Stimulated activated CD4-positive, alpha-beta T cell treated with anti-CD3 and anti-CD28 coated beads, TNF-alpha, amount 100 ng/mL, for 48 hours (primary cell): ENCODE results near the gene KRT72.

Source experiments
- DNase-seq, 3 donors: peaks; one replicate each; pipeline ENCODE4 v3.0.0-alpha.2; 2020; ENCODE audit warnings: low read depth in 3 of 3

The KRT72 gene

GRCh38 chr12:52578469-52578868 lies 22.8 kb downstream of the KRT72 start:
- DNase-seq, result no peak

- DNase-seq, result no peak
These were observed 23.9 kb downstream of the KRT72 start for GRCh38 chr12:52577316-52577715.

- DNase-seq, result no peak
These were observed 25.3 kb downstream of the KRT72 start for GRCh38 chr12:52575948-52576347.

- no peak for DNase-seq
These were observed 26.0 kb downstream of the KRT72 start for GRCh38 chr12:52575256-52575655.

- DNase-seq, result no peak
These were observed 27.5 kb downstream of the KRT72 start, which contains the start of gene KRT74 for GRCh38 chr12:52573743-52574142. Gene KRT74, minus strand, starts transcription at chr12:52573843. Its CDS starts 66 bp downstream, at chr12:52573777.

GRCh38 chr12:52573306-52573705 lies 28.0 kb downstream of the KRT72 start:
- DNase-seq, result no peak

GRCh38 chr12:52570511-52570910 lies 30.8 kb downstream of the KRT72 start:
- DNase-seq, result no peak

DNA sequence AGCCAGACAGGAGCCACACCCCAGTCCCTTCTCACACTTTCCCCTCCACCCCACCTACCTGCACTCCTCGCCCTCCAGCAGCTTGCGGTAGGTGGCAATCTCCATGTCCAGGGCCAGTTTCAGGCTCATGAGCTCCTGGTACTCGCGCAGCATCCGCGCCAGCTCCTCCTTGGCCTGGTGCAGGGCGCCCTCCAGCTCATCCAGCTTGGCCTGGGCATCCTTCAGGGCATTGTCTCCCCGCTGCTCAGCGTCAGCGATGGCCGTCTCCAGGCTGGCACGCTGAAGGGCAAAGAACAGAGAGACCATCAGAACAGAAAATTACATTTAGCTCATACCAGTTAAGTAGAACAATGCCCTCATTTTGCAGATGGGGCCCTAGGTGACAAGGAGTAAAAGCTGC lies 33.2 kb downstream of the KRT72 start:
- no peak for DNase-seq

DNA sequence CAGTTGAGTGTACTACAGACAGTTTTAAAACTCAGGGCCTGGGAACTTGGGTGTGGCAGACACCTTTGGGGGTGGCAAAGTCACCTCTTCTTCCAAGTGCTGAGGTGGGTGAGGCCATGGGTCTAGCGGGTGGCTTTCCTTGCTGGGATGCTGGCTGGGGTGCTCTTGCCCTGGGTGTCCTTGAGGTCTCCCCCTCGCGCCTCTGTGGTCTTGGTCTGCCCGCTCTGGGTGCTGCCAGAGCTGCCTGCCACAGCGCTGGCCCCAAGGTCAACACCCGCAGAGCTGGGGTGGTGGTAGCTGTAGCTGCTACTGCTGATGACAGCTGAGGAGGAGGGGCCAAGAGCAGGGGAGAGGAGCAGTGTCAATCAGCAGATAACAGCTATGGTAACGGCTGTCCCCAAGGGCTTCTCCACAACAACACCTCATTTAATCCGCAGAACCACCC lies 34.4 kb downstream of the KRT72 start:
- no peak for DNase-seq

DNA sequence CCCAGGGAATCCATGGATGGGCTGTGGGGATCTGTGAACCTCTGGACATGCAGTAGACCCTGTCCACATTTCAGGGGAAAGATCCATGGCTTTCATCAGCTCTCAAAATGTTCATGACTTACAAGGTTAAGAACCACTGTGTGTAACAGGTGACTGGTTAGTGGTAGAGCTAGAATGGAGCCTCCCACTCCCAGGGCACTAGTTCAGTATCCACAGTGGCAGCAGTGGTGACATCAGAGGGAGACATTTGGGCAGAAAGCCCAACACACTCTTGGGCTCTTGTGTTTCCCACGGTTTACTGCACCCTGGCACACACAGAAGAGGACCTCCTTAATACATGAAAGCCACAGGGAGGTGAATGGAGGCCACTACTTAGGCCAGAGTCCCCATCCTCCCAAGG lies 36.7 kb downstream of the KRT72 start:
- no peak for DNase-seq

DNA sequence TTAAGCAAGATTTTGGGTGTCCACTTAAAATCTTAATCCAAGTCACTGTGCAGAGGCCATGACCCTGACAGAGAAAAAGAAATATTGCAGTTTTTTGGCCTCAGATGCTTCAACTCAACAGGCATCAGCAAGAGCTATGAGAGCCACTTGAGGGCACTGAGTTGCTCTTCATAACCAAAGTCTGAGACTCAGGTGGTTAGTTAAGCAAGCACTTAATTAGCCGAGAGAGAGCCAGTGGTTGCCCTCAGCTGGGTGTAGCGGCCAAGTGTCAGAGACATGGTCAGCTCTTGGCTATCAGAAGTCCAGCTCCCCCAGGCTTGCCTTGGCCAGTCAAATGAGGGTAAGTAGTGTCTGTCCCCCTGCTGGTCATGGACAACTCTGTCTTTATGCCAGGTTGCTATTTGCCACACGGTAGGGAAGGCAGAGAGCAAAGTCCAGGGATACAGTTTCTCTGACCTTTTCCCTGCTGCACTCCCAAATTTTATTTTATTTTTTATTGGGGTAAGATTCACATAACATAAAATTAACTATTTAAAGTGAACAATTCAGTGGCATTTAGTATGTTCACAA lies 39.3 kb downstream of the KRT72 start:
- no peak for DNase-seq

- DNase-seq, result no peak
These were observed 41.3 kb downstream of the KRT72 start for GRCh38 chr12:52559979-52560378.

DNA sequence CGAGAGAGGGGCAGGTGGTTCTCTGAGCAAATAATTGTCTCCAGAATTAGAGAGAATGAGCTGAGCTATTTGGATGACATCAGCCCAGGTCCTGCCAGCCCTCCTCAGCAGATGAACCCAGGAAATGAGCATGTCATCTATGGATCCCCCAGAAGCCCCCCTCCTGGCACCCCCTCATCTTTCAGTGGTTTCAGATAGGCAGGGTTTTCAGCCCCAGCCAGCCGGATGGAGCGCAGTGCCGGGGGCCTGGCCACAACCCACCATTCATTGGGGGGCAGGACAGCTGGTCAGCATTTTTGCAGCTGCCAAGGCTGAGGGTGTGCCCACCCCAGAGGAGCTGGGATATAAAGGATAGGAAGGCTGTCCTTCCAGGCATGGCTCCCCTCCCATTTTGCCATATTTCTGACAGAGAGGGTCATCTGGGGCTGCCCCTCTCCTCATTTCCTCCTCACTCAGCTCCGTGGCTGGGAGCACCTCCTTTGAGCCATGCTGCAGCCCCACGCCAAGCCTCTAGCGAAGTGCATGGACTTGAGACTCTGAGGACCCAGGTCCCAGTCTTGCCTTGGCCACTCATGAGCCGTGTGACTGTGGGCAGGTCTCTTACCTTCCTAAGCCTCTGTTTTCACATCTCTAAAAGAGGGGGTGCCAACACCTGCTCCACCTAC lies 42.4 kb downstream of the KRT72 start:
- no peak for DNase-seq

- DNase-seq, result no peak
These were observed 43.8 kb downstream of the KRT72 start for GRCh38 chr12:52557476-52557875.

DNA sequence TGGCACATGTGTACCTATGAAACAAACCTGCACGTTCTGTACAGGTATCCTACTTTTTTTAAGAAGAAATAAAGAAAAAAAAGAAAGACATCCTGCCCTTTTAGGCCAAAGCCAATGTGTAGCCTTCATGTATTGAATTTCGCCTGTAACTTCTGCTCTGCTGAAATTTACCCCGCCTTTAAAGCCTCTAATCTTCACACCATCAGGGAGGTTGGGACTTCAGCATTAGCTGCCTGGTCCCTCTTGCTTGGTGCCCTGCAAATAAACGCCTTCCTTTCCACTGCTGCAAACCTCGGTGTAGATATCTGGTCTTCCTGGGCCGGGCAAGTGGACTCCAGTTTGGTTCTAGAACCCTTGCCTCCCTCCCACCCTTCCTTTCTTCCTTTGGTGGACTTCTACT lies 45.7 kb downstream of the KRT72 start:
- DNase-seq, result no peak

DNA sequence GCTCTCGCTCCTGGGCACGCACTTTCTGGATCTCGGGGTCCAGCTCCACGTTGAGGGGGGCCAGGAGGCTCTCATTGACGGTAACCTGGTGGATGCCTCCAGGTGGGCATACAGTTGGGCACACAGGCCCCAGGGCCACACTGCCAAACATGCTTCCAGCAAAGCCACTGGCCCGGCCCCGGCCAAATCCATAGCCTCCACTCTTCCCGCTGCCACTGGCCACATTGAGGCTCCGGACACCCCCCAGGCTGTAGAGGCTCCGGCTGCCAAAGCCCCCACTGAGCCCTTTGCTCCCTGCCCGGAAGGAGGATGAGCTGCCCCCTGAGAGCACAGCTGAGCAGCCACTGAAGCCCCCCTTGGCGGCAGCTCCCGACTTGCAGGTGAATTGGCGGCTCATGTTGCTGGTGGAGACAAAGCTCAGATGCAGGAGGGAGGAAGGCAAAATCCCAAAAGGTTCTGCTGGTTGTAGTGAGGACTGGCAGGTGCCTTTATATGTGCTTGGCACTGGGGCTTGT lies 48.5 kb downstream of the KRT72 start, which contains the start of gene KRT71:
TSS of gene KRT71 (minus strand) at position 465 of the 515 bp plus-strand sequence. CDS start at position 397, 68 bp downstream.
- DNase-seq, result no peak

DNA sequence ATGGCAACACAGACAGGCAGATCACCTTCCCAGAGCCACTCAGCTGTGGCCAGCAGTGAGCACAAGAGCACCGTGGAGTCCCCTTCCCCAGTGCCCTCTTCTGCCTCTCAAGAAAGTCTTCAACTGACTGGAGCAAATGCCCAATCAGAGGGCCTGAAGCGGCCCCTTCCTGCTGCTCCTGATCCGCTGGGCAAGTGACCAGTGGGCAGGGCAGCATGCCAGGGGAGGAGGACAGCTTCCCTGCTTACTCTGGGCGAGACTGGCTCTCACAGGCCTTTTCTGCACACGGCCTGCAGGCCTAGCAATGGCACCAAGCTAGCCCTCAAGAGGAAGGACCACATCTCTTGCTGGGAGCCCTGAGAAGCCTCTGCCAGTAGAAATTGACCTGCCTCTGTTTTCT lies 49.2 kb downstream of the KRT72 start:
- no peak for DNase-seq

DNA sequence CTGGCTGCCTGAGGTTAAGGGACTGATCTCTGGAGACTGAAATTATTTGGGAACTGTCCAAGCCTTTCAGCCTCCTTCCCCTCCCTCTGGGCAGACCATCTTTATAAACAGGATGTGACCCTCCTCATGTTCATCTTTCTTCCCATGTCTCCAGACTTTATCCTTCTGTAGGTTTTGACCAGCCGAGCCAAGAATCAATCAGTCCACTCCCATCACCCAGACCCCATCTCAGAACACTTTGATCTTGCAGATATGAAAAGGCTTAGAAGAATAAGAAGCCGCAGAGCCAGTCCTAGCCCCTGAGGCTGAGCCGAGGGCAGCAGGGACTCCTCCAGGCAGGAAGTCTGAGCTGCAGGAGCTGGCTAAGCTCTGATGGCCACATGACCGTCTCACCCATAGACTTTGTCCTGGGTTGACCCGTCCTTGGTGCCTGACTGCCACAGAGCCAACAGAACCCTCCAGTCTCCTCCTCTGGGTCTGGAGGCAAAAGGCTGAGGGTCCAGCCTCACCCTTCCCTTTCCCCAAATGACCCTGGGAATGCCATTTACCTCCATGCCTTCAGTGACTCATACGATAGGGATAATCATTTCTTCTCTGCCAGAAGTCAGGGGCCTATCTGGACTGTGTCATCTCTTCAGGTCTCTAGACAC lies 49.9 kb downstream of the KRT72 start:
- DNase-seq, result no peak

- no peak for DNase-seq
These were observed 55.1 kb downstream of the KRT72 start for GRCh38 chr12:52546126-52546525.

GRCh38 chr12:52543985-52544883 lies 57.0 kb downstream of the KRT72 start:
- no peak for DNase-seq

DNA sequence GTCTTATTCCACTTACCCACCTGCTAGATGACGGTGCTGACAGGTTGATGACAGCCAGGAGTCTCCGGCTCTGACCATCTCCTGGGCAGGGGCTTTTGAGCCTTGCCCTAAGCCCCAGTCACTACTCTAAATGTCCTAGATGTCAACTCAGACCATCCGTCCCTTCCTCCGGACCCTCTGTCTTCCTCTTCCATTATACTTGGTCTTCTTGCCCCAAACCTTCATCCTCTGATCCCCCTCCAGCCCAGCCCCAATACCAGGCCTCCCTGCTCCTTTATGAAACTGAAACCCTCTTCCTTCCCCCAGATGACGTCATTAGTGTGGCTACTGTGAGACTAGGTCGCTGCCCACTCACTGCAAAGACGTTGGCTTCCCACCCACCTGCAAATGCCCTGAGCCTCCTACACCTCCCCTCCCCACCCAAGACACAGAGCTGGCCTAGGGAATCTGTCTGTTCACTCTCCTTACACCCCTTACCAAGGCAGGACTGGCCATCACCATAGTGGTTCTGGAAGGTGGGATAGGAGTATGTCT lies 58.4 kb downstream of the KRT72 start:
- no peak for DNase-seq

DNA sequence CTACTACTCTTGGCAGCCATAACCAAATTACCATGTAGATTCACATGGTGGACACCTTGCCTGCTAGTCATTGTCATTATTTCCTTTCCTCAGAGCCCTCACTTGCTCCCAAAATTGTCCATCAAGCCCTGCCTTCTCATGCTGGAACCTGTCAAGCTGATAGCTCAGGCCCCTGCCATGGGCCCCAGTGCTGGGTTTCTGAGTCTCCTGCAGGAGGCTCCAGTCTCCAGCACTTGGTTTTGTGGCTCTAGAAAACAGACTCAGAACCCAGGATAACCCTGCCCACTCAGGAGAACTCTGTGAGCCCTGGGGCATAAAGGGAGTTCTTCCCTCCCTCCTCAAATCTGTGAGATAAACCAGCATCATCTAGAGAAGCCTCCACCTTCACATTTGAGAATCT lies 59.1 kb downstream of the KRT72 start:
- no peak for DNase-seq
